ENCODE data around the gene RAB14.

RAB14 gene

DNA sequence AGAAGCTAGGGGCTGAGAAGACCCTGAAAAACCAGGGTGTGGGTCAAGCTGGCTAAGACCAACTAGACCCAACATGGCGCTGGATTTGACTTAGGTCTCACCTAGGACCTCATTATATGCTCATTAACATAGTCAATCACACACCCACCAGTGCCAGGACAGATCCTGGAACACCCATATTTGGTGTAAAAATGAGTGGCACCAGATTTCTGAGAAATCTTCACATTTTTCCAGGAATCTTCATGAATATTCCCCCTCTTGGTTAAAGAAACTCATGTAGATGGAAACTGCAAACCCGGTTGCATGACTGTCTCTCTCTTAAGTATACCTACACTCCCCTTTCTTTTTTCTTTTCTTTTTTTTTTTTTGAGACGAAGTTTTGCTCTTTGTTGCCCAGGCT lies 17.9 kb upstream of the RAB14 start:
- DNase-seq (ENCODE audit: low read depth), result no peak

- DNase-seq (ENCODE audit: low read depth), result no peak
Observed at GRCh38 chr9:121218357-121219027, 16.8 kb upstream of the RAB14 start.

DNA sequence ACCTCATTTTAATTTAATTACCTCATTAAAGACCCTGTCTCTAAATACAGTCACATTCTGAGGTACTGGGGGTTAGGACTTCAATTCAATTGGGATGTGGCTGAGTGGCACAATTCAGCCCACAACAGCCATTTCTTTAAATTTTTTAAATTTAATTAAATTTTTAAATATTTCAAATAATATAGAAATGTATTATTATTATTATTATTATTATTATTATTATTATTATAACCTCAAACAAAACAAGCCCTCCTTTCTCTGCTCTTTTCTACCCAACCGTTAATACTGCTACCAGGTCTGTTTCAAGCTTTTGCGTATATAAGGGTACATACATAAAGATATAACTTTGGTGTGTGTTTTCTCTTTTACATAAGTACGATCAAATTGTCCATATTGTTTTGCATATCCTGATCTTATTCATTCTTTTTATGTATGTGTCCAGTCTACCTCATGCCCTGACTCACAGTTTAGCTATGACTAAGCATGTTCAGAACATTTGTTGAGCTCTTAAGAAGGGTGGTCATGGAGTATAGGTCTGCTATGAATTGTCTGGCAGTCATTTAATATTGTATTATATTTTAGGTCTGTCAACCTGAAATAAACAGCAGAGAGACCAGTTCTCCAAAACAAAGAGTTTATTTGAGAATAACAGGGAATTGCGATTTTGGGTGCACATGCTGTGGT lies 16.1 kb upstream of the RAB14 start:
- DNase-seq (ENCODE audit: low read depth), result no peak

- DNase-seq (ENCODE audit: low read depth), result no peak
Observed at GRCh38 chr9:121216271-121216805, 14.7 kb upstream of the RAB14 start.

- no peak for DNase-seq (ENCODE audit: low read depth)
Observed at GRCh38 chr9:121214005-121214404, 12.3 kb upstream of the RAB14 start.

DNA sequence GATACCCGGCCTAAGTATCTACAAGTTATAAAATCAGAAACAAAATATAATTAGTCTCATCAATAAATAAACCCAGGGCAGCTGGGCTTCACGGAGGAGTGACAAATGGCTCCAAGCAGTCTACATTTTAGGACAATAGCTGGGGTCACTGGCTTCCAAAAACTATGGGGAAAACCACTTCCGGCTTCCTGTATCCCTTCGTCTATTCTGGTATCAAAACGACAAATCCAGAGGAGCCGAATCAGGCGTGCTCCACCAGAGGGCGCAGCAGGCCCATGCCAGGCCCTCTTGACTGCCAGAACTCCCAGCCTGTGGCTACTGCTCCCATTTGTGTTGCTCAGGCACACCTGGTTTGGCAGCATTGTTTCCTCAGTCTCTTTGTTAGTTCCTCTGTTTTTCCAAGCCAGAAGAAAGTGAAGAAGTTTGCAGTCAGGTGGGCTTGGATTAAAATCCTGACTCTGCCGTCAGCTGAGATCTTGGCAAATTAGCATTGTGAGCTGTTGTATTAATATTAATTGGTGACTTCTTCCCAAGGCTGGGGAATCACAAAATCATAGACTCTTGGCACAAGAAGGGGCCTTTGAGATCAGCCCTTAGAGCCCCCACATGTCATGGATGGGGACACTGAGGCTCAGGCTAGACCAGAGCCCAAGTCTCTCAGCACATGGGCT lies 11.6 kb upstream of the RAB14 start:
- peak; percentile 5 for DNase-seq (ENCODE audit: low read depth)

GRCh38 chr9:121210536-121210935 lies 8.9 kb upstream of the RAB14 start:
- DNase-seq (ENCODE audit: low read depth), result no peak

GRCh38 chr9:121207371-121207940 lies 5.8 kb upstream of the RAB14 start:
- no peak for DNase-seq (ENCODE audit: low read depth)

DNA sequence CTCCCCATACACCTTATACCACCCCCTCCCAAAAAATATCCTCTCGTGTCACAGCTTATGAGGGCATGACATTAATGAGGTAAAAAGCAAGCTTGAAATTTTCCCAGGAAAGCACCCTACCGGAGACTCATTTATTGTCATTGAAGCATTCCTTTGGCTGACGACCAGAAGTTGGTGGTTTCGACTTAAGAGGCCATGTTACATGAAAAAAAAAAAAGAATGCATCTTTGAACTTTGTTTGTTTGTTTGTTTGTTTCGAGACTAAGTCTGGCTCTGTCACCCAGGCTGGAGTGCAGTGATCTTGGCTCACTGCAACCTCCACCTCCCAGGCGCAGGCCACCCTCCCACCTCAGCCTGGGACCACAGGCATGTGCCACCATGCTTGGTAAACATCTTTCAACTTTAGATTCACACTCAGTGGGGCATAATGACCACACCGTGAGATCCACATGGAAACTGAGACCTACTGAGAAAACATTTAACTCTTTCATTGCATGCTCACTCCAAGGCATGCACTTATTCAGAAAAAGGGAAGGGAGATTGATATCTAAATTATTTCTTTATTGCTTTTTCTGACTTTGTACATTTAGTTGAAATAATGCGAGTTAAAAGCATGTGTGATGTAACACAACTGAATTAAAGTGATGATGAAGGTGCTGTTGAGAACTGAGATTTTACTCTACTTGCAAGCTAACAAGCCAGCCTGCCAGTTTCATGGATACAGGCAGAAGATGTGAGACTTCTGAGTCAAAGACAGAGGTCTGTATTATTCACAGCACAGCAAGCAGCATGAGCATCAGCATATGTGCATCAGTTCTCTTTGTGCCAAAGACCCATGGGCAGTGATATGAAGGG lies 5.1 kb upstream of the RAB14 start:
- no peak for DNase-seq (ENCODE audit: low read depth)

DNA sequence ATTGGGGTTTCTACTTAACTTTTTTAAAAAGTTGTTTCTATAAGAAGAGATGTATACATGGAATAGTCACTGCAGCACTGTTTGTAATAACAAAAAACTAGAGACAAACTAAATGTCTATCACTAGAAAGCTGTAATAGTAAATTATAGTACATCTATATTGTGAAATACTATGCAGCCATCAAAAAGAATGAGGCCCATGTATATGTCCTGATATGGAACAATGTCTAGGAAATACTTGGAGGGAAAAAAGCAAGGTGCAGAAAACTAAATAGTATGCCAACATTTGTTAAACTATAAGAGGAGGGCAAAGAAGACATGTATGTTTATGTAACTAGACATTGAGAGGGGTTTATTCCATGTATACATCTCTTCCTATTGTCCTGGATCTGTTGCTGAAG lies 2.9 kb upstream of the RAB14 start:
- DNase-seq (ENCODE audit: low read depth), result no peak

DNA sequence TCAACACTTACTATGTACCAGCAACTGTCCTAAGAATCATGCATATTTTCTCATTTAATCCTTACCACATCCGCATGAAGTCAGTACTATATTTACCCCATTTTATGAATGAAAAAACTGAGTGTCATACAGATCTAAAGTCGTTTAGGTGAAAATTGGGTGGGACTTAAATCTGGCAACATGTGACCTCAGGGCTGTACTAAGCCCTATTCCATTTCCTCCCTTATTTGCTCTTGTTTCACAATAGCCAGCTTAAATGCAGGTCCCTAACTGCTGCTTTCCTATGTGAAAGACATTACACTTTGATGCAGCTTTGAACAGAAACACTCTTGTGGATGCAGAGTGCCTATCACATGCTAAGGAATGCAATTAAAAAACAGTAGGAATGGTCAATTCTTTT lies 2.5 kb upstream of the RAB14 start:
- DNase-seq (ENCODE audit: low read depth), result no peak

DNA sequence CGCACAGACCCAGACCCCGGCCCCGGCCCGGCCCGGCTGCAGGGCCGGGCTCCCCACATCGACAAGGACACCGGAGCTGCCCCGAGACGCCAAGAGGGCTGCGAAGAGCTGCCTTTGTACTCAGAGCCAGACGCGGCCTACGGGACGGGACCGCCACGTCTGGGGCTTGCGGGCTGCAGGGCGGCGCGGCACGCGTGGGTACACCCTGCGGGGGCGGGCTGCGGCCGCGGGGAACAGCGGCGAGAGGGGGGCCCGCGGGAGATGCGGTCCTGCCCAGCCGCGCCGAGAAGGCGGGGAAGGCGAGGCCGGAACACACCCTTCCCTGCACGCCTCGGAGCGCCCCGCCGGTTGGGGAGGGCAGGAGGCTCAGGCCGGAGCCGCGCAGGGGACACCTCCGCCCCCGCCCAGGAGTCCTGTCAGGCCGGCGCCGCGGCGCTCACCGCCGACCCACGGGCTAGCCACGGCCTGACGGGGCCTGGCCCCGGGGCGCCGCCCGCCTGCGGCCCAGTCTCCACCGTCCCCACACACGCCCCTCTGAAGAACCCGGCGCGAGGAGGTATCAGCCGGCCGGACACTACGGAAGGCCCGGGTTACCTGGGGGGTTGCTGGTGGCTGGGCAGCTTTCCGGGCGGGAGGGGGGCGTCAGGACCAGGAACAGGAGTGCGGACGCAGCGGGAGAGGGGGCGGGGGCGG lies 478 bp downstream of the RAB14 start:
- DNase-seq (ENCODE audit: low read depth), result peak; percentile 42

DNA sequence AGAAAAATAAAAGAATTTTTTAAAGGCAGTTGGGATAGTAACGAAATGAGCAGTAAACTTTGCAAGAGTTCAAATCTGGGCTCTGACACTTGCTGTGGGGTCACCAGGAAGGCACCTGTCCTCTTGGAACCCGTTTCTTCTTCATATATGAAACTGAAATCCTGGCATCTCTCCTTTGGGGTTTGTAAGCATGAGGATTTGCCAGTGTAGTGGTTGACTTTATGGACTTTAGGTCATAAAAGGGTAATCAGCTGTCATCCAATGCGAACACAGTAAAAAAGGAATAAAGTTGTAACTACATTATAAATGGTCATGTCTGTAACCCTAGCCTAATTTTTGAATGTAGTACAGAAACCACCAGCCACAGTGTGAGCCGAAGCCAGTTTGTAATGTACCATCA lies 1.3 kb downstream of the RAB14 start:
- no peak for DNase-seq (ENCODE audit: low read depth)

GRCh38 chr9:121199921-121200320 lies 1.7 kb downstream of the RAB14 start:
- DNase-seq (ENCODE audit: low read depth), result no peak

GRCh38 chr9:121198512-121199042 lies 3.1 kb downstream of the RAB14 start:
- DNase-seq (ENCODE audit: low read depth), result no peak

GRCh38 chr9:121197132-121197531 lies 4.5 kb downstream of the RAB14 start:
- no peak for DNase-seq (ENCODE audit: low read depth)

- DNase-seq (ENCODE audit: low read depth), result no peak
Observed at GRCh38 chr9:121196389-121196788, 5.3 kb downstream of the RAB14 start.

DNA sequence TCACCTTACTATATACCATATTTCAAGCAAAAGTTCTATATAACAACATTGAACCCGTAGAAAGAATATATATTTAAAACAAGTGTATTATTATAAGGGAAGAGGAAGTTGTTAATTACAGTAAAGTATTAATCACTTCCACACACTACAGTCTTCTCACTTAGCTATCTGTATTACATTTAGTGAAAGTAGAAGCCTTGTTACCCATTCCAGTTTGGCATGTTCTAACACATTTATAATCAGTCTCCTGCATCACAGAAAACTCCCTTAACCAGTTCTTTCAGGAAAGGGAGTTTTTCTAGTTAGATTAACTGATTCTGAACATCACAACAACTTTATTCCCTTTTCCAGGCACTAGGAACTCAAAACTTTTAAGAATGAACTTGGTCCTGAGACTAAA lies 6.9 kb downstream of the RAB14 start:
- no peak for DNase-seq (ENCODE audit: low read depth)

GRCh38 chr9:121192959-121193640 lies 8.6 kb downstream of the RAB14 start:
- no peak for DNase-seq (ENCODE audit: low read depth)

- DNase-seq (ENCODE audit: low read depth), result no peak
Observed at GRCh38 chr9:121192518-121192917, 9.2 kb downstream of the RAB14 start.

Measured in T-helper 22 cell (primary cell).